IPS-18c (cell line): ENCODE data around the gene ITIH2.
"Not testable (repeated sequence)": the region's sequence is repeated elsewhere in the genome, so short reads cannot be mapped to it uniquely, and the experiment has no call there.

ENCODE experiments used
- H3K4me3 ChIP-seq: 2 replicates; pipeline ENCODE4 v1.7.0; 2013; ENCODE audit warnings: low read depth, mild to moderate bottlenecking, low read length, moderate library complexity; ENCODE audit not compliant: insufficient read depth
- H3K9me3 ChIP-seq: one replicate; pipeline ENCODE4 v1.6.1; 2013; ENCODE audit warnings: mild to moderate bottlenecking, low read length, moderate library complexity; ENCODE audit not compliant: control insufficient read depth, insufficient read depth

Gene ITIH2

DNA sequence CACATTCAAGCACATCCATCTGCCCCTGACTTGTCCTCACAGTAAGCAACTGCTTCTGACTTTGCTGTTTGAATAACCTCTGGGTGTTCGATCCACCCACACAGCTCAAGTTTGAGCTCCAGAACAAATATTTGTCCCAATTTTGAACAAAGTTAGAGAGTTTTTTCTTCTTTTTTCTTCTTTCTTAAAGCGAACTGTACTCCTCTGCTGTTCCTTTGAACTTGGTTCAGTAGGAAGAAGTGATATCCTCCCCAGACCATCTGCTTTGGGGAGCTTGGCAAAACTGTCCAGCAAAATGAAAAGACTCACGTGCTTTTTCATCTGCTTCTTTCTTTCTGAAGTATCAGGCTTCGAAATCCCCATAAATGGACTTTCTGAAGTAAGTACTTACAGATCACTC is at the start of gene ITIH2:
Gene ITIH2 (plus strand): TSS at position 177 of the 400 bp plus-strand sequence. CDS start 119 bp downstream, at position 296.
- no peak within 1 kb of the TSS for H3K4me3 ChIP-seq
- H3K9me3 ChIP-seq: no peaks in the 10 kb centered on the region

DNA sequence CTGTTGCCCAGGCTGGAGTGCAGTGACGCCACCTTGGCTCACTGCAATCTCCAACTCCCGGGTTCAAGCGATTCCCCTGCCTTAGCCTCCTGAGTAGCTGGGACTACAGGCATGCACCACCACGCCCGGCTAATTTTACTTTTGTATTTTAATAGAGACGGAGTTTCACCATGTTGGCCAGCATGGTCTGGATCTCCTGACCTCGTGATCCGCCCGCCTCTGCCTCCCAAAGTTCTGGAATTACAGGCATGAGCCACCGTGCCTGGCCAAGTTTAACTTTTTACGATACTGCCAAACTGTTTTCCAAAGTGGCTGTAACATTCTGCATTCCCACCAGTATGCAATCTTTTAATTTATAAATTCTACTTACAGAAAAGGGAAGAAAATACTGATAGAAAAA is 46.0 kb upstream of the ITIH2 start:
- H3K4me3 ChIP-seq: not testable (repeated sequence)

DNA sequence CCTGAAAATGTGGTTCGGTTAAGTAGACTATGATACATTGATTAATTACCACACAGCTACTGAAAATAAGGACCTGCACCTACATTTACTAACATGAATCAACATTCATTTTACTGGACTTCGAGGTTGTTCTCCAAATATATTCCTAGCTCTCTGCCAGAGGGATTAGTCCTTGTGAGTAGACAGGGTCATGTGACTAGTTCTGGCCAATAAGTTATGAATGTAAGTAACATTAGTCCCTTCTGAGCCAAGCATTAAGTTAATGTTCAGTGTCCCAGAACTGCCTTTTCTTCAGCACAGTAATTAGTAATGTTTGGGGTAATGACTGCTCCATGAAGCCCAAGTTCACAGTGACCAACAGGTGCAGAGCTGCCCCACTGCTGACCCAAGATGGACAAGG is 45.6 kb upstream of the ITIH2 start:
- no peaks in the 10 kb centered on the region for H3K9me3 ChIP-seq
- no peak overlapping the region for H3K4me3 ChIP-seq

More for the DNA sequence above, 46.0 kb upstream of the ITIH2 start:
- not testable (repeated sequence) for H3K9me3 ChIP-seq

DNA sequence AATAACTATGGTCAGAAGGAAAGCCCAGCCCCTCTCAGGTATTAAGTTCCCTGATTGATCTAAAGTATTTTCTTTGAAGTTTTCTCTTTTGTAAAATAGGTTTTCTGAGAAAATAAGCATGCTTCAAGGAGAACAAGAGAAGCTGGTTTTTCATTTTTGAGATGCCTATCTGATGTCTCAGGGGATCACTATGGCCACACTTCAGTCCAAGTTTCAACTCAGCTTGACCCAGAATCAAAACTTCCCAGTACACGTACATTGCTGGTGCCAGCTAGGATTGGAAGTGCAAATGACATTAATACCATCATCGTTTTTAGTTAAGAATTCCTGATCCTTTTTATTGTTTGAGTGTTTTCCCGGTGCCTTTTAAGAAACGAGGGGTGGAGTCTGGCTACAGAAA is 43.6 kb upstream of the ITIH2 start:
- Histone ChIP-seq H3K9me3 (no peaks in the 10 kb centered on the region), H3K4me3 (no peak overlapping the region)

GRCh38 chr10:7662522-7662921 is 40.6 kb upstream of the ITIH2 start:
- H3K4me3 ChIP-seq: no peak overlapping the region

DNA sequence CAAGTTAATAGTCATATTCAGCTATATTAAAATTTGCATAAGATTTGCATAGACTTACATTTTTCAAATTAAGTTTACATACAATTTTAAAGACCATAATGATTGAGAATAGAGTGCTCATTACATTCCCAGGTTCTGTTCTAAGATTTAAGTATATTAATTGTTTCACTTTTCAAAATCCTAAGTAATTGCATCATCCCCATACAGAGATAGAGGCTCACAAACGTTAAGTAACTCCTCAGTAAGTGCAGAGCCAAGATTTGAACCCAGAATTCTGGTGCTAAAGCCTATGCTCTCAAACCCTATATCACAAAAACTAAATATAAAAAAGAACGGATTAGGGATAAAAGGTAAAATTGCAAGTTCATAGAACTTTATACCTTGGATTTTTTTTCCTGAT is 38.4 kb upstream of the ITIH2 start:
- Histone ChIP-seq H3K9me3 (no peaks in the 10 kb centered on the region), H3K4me3 (no peak overlapping the region)

More at GRCh38 chr10:7662522-7662921, 40.6 kb upstream of the ITIH2 start:
- H3K9me3 ChIP-seq: no peaks in the 10 kb centered on the region

DNA sequence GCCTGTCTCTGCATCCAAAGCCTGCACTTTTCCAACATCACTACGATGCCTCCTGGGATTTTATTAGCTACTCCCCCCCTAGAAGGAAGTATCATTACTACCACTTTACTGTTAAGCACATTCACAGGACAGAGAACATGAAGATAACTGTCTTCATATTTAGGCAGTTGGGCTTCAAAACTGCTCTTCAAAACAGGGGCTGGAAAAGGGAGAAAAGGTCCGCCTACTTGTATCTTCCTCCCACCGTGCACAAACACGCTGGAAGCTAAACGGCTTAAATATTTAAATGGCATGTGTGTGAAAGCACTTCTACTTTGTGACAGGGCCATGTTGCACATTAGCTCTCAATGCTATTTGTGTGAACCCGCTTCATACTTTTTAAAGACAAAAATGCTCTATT is 37.3 kb upstream of the ITIH2 start:
- no peaks in the 10 kb centered on the region for H3K9me3 ChIP-seq
- peak overlapping the region; percentile 70; the same call in 1 of the 2 replicates for H3K4me3 ChIP-seq

DNA sequence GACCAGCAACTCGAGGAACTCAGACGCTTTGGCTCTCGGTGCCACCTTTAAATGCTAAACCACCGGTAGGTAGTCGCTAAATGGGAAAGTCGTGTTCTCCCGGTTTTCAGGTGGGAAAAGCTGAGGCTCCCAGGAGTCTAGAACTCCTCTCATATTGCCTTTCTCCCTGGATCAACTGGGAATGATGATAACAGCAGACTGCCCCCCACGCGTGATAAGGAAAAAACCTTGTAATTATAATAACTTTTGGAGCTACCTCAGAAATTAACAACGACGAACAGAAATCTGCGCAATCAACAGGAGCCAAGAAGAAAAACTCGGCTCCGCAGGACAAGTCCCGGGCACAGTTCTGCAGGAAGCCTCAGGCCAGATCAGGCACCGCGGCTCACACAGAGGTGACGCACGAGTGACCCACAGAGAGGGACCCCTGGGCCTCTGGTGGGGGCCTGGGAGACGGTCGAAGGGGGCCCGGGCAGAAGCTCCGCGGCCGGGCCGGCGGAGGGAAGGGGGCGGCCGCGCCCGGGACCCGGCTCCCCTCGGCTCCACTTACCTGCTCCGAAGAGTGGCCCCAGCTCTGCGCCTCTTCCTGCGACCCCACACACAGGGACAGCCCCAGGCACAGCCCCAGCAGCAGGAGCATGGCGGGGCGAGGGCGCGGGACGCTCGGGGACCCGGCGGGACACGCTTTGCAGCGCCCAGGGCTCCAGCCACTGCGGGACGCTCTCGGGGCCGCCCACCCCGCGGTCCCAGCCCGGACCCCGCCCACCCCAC is 36.7 kb upstream of the ITIH2 start, which contains the start of gene ITIH5:
Gene ITIH5 (minus strand): TSS at position 714 of the 771 bp plus-strand sequence. CDS start 74 bp downstream, at position 640.
- Histone ChIP-seq H3K4me3 (peak within 1 kb of the TSS; percentile 70), H3K9me3 (no peaks in the 10 kb centered on the region)

DNA sequence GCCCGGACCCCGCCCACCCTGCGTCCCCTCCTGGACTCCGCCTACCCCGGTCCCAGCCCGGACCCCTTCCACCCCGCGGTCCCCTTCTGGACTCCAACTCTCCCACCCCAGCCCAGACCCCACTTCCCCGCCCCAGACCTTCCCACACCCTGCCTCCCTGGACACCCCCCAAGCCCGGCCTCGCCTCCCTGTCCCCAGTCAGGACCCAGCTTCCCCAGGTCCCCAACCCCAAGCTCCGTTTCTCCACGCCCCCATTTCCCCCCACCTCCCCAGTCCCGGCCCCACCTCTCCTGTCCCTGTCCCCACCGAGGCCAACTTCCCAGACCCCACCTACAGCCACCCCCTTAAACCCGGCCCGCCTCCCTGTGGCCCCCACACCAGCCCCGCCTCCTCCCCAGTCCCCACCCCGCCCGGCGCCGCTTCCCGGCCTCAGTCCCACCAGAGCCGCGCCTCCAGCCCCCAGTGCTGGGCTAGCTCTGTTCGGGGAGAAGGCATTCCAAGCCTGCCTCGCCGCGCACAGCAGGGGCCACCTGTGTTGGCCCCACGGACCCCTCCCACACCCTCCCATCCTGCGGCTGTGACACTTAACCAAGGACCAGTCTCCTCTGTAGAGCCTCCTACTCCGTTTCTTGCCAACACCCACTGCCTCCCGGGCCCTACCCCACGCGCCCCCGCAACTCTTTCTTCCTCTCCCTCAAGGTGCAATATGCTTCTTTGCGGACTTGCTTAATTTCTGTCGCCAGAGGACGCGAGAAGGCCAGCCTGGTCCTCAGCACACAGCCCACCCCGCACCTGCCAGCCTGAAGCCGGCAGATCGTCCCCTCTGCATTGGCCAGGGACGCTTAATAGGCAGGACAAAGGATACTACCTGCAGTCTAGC is 35.6 kb upstream of the ITIH2 start:
- peak overlapping the region; percentile 63 for H3K4me3 ChIP-seq
- no peaks in the 10 kb centered on the region for H3K9me3 ChIP-seq

DNA sequence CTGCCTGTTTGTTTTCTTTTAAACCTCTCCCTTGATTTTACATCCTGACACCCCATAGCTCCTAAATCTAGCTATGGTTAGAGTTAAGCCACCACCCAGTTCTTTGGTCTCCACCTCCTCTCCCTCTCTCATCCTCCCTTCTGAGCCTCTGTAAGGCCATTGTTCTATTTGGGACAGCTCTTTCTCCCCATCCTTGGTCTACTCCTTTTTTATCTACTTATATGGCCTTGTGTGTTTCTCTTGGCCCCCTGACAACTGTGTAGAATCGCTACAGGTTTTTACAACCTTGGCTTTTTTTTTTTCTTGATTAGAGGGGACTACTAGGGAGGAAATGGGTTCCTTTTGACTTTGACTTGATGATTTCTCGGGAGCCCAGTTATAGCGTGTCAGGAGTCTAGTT is 33.0 kb upstream of the ITIH2 start:
- H3K4me3 ChIP-seq: no peak overlapping the region
- no peaks in the 10 kb centered on the region for H3K9me3 ChIP-seq

- H3K9me3 ChIP-seq: no peaks in the 10 kb centered on the region
- no peak overlapping the region for H3K4me3 ChIP-seq
These were observed 30.6 kb upstream of the ITIH2 start for GRCh38 chr10:7672341-7673134.

DNA sequence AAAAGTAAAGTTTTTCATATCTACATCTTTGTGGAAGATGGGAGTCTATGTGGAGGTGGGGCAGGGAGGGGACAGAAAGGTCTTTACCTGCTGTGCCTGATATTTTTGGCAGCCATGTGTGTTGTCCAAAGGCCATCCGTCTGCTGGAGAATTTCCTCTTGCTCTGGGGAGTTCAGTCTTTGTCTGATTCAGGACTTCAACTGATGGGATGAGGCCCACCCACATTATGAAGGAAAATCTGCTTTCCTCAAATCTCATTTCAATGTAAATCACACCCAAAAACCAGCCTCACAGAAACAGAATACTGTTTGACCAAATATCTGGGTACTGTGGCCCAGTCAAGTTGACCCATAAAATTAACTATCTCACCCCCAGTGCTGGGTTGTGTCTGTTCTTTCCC is 23.9 kb upstream of the ITIH2 start:
- Histone ChIP-seq H3K4me3 (no peak overlapping the region), H3K9me3 (no peaks in the 10 kb centered on the region)

DNA sequence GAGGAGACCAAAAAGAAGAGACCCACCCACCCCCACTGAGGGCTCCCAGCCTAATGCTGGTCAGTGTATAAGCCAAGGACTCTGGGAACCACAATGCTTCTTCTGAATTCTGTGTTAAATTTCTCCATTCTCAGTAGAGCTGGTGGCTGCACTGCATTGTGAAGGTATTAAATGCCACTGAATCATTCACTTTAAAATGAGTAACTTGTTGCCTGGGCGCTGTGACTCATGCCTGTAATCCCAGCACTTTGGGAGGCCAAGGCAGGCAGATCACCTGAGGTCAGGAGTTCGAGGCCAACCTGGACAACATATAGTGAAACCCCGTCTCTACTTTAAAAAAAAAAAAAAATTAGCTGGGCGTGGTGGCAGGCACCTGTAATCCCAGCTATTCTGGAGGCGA is 23.0 kb upstream of the ITIH2 start:
- H3K4me3 ChIP-seq, H3K9me3 ChIP-seq: not testable (repeated sequence)

DNA sequence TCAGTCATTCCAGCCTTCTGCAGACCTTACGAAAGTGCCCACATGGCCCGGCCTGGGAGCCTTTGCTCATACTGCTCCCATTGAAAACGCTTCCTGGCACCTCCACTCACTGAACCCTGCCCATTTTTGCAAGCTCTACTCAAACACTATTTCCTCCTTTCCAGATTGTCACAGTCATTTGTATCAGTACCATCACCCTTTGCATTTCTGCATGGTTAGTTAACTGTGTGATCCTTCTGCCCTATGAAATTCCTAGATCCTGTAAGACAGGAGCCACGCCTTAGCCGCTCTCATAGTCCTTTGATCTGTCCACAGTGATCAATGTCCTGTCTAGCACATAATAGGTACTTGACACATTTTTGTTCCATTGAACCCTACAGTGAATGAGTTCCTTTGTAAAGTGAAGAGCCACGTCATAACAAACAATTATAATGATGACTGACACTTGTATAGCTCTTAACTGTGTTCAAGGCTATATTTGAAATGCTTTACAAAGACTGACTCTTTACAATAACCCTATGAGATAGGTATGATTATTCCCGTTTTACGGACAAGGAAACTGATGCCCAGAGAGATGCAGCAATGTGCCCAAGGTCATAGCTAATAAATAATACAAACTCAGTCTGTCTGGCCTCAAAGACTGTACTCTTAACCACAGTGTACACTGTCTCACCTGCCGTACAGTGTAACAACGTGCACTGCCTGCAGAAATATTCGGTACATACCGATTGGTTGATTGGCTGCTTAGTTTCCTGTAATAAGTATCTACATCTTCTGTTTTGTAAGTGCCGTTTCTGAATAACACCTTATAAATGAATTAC is 16.6 kb upstream of the ITIH2 start:
- peaks cover 2% of the 10 kb centered on the region for H3K9me3 ChIP-seq
- H3K4me3 ChIP-seq: no peak overlapping the region

DNA sequence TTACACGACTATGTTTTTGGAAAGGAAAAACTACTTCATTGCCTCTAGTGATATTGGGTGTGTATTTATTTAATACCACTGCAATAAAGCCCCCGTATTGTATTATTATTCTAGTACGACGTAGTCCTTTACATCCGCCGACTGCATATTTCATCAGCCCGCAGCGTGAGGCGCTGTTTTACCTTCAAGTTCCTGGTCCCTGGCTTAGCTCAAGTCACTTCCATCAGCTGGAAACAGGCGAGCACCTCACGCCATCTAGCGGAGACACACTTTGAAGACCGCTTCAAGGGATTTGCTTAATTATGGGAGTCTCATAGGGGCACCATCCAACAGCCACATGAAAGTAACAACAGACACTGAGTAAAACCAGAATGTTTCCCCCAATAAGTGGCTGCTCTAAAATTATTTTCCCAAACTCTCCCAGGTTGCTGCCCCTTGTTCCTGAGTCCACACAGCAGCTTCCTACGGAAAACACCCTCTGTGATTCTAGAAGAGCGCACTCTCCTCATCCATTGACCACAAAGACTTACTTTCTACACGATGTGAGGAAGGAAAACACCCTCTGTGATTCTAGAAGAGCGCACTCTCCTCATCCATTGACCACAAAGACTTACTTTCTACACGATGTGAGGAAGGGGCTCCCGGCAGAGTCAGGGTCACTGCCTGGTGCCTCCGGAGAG is 15.7 kb upstream of the ITIH2 start:
- Histone ChIP-seq H3K4me3 (no peak overlapping the region), H3K9me3 (peaks cover 7% of the 10 kb centered on the region)

DNA sequence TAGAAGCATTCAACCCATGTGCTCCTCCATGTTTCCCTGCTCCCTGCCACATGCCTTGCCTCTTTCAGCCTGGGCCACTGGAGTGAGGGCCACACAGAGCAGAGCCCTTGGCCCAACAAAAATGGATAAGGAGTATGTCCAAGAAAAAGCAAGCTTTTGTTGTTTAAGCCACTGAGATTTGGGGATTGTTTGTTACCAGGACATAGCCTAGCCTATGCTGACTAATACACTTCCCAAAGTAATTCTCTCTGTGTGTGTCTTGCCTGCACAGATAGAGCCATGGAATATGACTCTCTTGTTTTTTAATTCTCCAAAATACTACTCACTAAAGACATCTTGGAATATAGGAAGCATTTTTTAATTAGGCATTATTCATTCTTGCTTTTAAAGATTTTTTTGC is 13.5 kb upstream of the ITIH2 start:
- H3K9me3 ChIP-seq: peaks cover 7% of the 10 kb centered on the region
- no peak overlapping the region for H3K4me3 ChIP-seq
